HFF-Myc (cell line): ENCODE data around the gene GALM.
A peak's percentile ranks its signal among the peaks of the same experiment; 100 is the strongest.

Source experiments
- DNase-seq: peaks from one replicate; pipeline ENCODE4 v3.0.0-alpha.2; 2011; ENCODE audit warnings: low read depth; ENCODE audit errors: extremely low read depth
- H3K4me3 ChIP-seq: replicated peaks from 2 replicates; pipeline ENCODE4 v1.5.1; 2011; ENCODE audit warnings: low read depth, mild to moderate bottlenecking, control low read depth, low read length
- CTCF ChIP-seq: IDR thresholded peaks from 2 replicates; pipeline ENCODE4 v1.5.1; 2012; ENCODE audit warnings: mild to moderate bottlenecking, low read depth, low read length, control low read depth; ENCODE audit errors: missing control alignments

GALM gene

GRCh38 chr2:38740851-38741731, 75.2 kb downstream of the GALM start:
- peak; percentile 15 for DNase-seq
- H3K4me3 ChIP-seq, result no peak overlapping the region
- peak; percentile 21 for TF ChIP-seq CTCF

GRCh38 chr2:38742797-38743559, 77.1 kb downstream of the GALM start:
- DNase-seq, result no peak
- TF ChIP-seq CTCF, result no peak
- no peak overlapping the region for H3K4me3 ChIP-seq

- no peak for DNase-seq
- no peak for TF ChIP-seq CTCF
- H3K4me3 ChIP-seq, result no peak overlapping the region
These were observed 77.9 kb downstream of the GALM start for GRCh38 chr2:38743672-38744398.

- H3K4me3 ChIP-seq, result no peak overlapping the region
- DNase-seq, result no peak
- no peak for TF ChIP-seq CTCF
These were observed 78.5 kb downstream of the GALM start for GRCh38 chr2:38744399-38744780.

GRCh38 chr2:38745267-38745666, 79.4 kb downstream of the GALM start:
- no peak overlapping the region for H3K4me3 ChIP-seq
- no peak for TF ChIP-seq CTCF
- no peak for DNase-seq

- no peak for DNase-seq
- peak overlapping the region; percentile 68; the same call in 1 of the 2 replicates for H3K4me3 ChIP-seq
These were observed 81.1 kb downstream of the GALM start for GRCh38 chr2:38747007-38747424.

More at GRCh38 chr2:38747007-38747424, 81.1 kb downstream of the GALM start:
- no peak for TF ChIP-seq CTCF
